ENCODE results near the gene QPCTL.

GRCh38 chr19:45653634-45654033 is 38.8 kb upstream of the QPCTL start:
- TF ChIP-seq EZH2 (IDR thresholded peaks at IDR 0.05) (no peak), FOXP2 (optimal IDR thresholded peaks at IDR 0.05; ENCODE audit: control extremely low read depth, extremely low read length, insufficient read depth) (no peak)
